ENCODE measurements around the gene APOO. TPM values are rescaled to one million over a fixed set of nuclear protein-coding genes. Genes with fewer than 3 reads are reported as not detected.

APOO gene
- total and polyA plus RNA-seq, 2 of the 13 experiments (the other 11 are each of a cell fraction or from before 2014, with no cell fraction given) = 9.7 to 22.1 TPM

- peak; percentile 92 for TF ChIP-seq ZNF770 (CRISPR knock-in tag; IDR thresholded peaks at IDR 0.05)
- no peak for TF ChIP-seq CBX1 (IDR thresholded peaks at IDR 0.05; ENCODE audit: low read depth)
- TF ChIP-seq, protein P1, sequence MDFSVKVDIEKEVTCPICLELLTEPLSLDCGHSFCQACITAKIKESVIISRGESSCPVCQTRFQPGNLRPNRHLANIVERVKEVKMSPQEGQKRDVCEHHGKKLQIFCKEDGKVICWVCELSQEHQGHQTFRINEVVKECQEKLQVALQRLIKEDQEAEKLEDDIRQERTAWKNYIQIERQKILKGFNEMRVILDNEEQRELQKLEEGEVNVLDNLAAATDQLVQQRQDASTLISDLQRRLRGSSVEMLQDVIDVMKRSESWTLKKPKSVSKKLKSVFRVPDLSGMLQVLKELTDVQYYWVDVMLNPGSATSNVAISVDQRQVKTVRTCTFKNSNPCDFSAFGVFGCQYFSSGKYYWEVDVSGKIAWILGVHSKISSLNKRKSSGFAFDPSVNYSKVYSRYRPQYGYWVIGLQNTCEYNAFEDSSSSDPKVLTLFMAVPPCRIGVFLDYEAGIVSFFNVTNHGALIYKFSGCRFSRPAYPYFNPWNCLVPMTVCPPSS (IDR thresholded peaks at IDR 0.05) = no peak
- no peak for TF ChIP-seq ZNF142 (CRISPR knock-in tag; IDR thresholded peaks at IDR 0.05)
- TF ChIP-seq SNAPC2 (CRISPR knock-in tag; IDR thresholded peaks at IDR 0.05) = no peak
- no peak for TF ChIP-seq FUBP1 (CRISPR knock-in tag; IDR thresholded peaks at IDR 0.05; ENCODE audit: borderline replicate concordance)
- no peak for TF ChIP-seq CAMTA2 (CRISPR knock-in tag; IDR thresholded peaks at IDR 0.05; ENCODE audit: borderline replicate concordance)
- TF ChIP-seq TBX2 (CRISPR knock-in tag; IDR thresholded peaks at IDR 0.05; ENCODE audit: borderline replicate concordance) = peak; percentile 72; the same call in 1 of the 2 replicates
- no peak for TF ChIP-seq ZUFSP (CRISPR knock-in tag; IDR thresholded peaks at IDR 0.05; ENCODE audit: borderline replicate concordance)
- no peak for TF ChIP-seq NFE2L1 (CRISPR knock-in tag; IDR thresholded peaks at IDR 0.05; ENCODE audit: borderline replicate concordance)
- no peak for TF ChIP-seq ZKSCAN5 (CRISPR knock-in tag; IDR thresholded peaks at IDR 0.05)
- TF ChIP-seq, protein P2, sequence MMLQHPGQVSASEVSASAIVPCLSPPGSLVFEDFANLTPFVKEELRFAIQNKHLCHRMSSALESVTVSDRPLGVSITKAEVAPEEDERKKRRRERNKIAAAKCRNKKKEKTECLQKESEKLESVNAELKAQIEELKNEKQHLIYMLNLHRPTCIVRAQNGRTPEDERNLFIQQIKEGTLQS (CRISPR knock-in tag; IDR thresholded peaks at IDR 0.05) = no peak
- TF ChIP-seq NCOA5 (CRISPR knock-in tag; IDR thresholded peaks at IDR 0.05) = no peak
- no peak for TF ChIP-seq ZSCAN31 (CRISPR knock-in tag; IDR thresholded peaks at IDR 0.05; ENCODE audit: low read depth)
- no peak for TF ChIP-seq SIN3B (IDR thresholded peaks at IDR 0.05; ENCODE audit: low read length)
- TF ChIP-seq ZNF569 (CRISPR knock-in tag; IDR thresholded peaks at IDR 0.05; ENCODE audit: borderline replicate concordance) = no peak
These were observed 65.8 kb downstream of the APOO start (continued) for GRCh38 chrX:23841847-23842522.
